Activated CD4-positive, CD25-positive, alpha-beta regulatory T cell treated with anti-CD3 and anti-CD28 coated beads, Interleukin-2, amount 50 U/mL, for 24 hours (primary cell): Measurements from ENCODE around the gene COL15A1.
A peak's percentile ranks its signal among the peaks of the same experiment; 100 is the strongest.

Experiments
- ATAC-seq, 2 donors: fragments of 150-1000 bp; cut with Tn5 transposase; one replicate each; pipeline ENCODE4 v1.10.0; 2021; ENCODE audit warnings: mild to moderate bottlenecking in 1 of 2, moderate library complexity in 1 of 2

The COL15A1 gene

GRCh38 chr9:99062549-99062948 lies 118.8 kb downstream of the COL15A1 start:
- ATAC-seq, result no peak

GRCh38 chr9:99063522-99063921 lies 119.8 kb downstream of the COL15A1 start:
- ATAC-seq, result no peak

GRCh38 chr9:99066571-99066970 lies 122.9 kb downstream of the COL15A1 start:
- no peak for ATAC-seq

GRCh38 chr9:99069075-99069474 lies 125.4 kb downstream of the COL15A1 start:
- ATAC-seq, result peak in 1 of 2 donors; percentile 13

- ATAC-seq, result no peak
Measured at GRCh38 chr9:99069546-99069945, 125.8 kb downstream of the COL15A1 start.

- no peak for ATAC-seq
Measured at GRCh38 chr9:99070681-99071080, 127.0 kb downstream of the COL15A1 start.

- peak in 1 of 2 donors; percentile 61 for ATAC-seq
Measured at GRCh38 chr9:99071313-99072039, 127.8 kb downstream of the COL15A1 start.

- no peak for ATAC-seq
Measured at GRCh38 chr9:99072040-99072394, 128.3 kb downstream of the COL15A1 start.

- ATAC-seq, result no peak
Measured at GRCh38 chr9:99073347-99073746, 129.6 kb downstream of the COL15A1 start.

- ATAC-seq, result no peak
Measured at GRCh38 chr9:99073985-99074901, 130.5 kb downstream of the COL15A1 start.

GRCh38 chr9:99074902-99075245 lies 131.2 kb downstream of the COL15A1 start:
- no peak for ATAC-seq

GRCh38 chr9:99075246-99075912 lies 131.7 kb downstream of the COL15A1 start:
- ATAC-seq, result no peak

GRCh38 chr9:99076030-99076429 lies 132.3 kb downstream of the COL15A1 start:
- ATAC-seq, result no peak

GRCh38 chr9:99076483-99077171 lies 132.9 kb downstream of the COL15A1 start:
- peak; percentile 51 to 63 for ATAC-seq

GRCh38 chr9:99078717-99079116 lies 135.0 kb downstream of the COL15A1 start:
- no peak for ATAC-seq

- ATAC-seq, result peak; percentile 38 to 55
Measured at GRCh38 chr9:99079542-99079941, 135.8 kb downstream of the COL15A1 start.

- ATAC-seq, result no peak
Measured at GRCh38 chr9:99083051-99083450, 139.3 kb downstream of the COL15A1 start.

- ATAC-seq, result no peak
Measured at GRCh38 chr9:99085949-99086948, 142.5 kb downstream of the COL15A1 start.

- ATAC-seq, result no peak
Measured at GRCh38 chr9:99087462-99087861, 143.8 kb downstream of the COL15A1 start.

GRCh38 chr9:99090336-99091130 lies 146.8 kb downstream of the COL15A1 start:
- ATAC-seq, result no peak
